Left lung (tissue), 10 donors: ENCODE data around the gene LDLRAD3. TPM values are rescaled to one million over a fixed set of nuclear protein-coding genes. Genes with fewer than 3 reads are reported as not detected.

Experiments
- ATAC-seq: fragments of 200-7000 bp; cut with Tn5 transposase; one replicate; pipeline ENCODE4 v1.9.1; 2020; ENCODE audit warnings: moderate library complexity
- DNase-seq, 4 donors: peaks; one replicate each; pipeline ENCODE4 v3.0.0-alpha.2; 2013 to 2020
- H3K27ac ChIP-seq, 2 donors: fragments of 200-600 bp; sonication (generic) in 1 of 2; one replicate each; pipeline versions ENCODE4 v1.5.0 to v1.8.0; 2020 to 2021
- H3K27me3 ChIP-seq, 2 donors: fragments of 200-600 bp; sonication (generic) in 1 of 2; one replicate each; pipeline versions ENCODE4 v1.5.0 to v1.8.0; 2020 to 2021
- H3K36me3 ChIP-seq, 2 donors: fragments of 200-600 bp; sonication (generic) in 1 of 2; one replicate each; pipeline versions ENCODE4 v1.5.0 to v1.8.0; 2020 to 2021
- H3K4me1 ChIP-seq, 2 donors: fragments of 200-600 bp; one replicate each; pipeline ENCODE4 v1.8.0; 2021
- H3K4me3 ChIP-seq, 2 donors: fragments of 200-600 bp; sonication (generic) in 1 of 2; one replicate each; pipeline versions ENCODE4 v1.5.0 to v1.8.0; 2020 to 2021; ENCODE audit warnings: mild to moderate bottlenecking in 1 of 2
- H3K9me3 ChIP-seq, 2 donors: fragments of 200-600 bp; sonication (generic) in 1 of 2; one replicate each; pipeline versions ENCODE4 v1.5.0 to v1.8.0; 2020 to 2021
- CTCF ChIP-seq, 2 donors: fragments of 200-600 bp; sonication (generic) in 1 of 2; IDR thresholded peaks; one replicate each; pipeline versions ENCODE4 v1.5.0 to v1.8.0; 2021; ENCODE audit warnings: antibody characterized with exemption in 2 of 2
- intact Hi-C, 2 donors: fragments of 100-400 bp; cut with DNase I; formaldehyde crosslinking; loops; one replicate each; pipeline versions ENCODE4 v1.11.2 to v1.14.2; 2022
- polyA plus RNA-seq, 6 donors: library from polyadenylated mRNA; unstranded; fragments of 120-200 nt; gene quantifications; one replicate each; pipeline ENCODE4 v1.2.1, GENCODE V29; 2013; ENCODE audit not compliant: insufficient read length in 6 of 6
- total RNA-seq, 2 donors: library from RNA; stranded (reverse); fragmentation: NEBNext Ultra II Directional; extraction: Animal tissue kit (Norgen Biotek cat#: 25700); gene quantifications; one replicate each; pipeline ENCODE4 v1.2.1, GENCODE V29; 2021
- donor health status: DM: no; HTN: yes; CAD: no.
- donor health status: DM: no; HTN: no; CAD: no.

Gene LDLRAD3
- total and polyA plus RNA-seq, 8 donors: 7.1 to 18.2 (median 16.8) TPM

GRCh38 chr11:36164506-36165250, 220.8 kb downstream of the LDLRAD3 start:
- TF ChIP-seq CTCF (IDR thresholded peaks at IDR 0.05): no peak

GRCh38 chr11:36165621-36166397, 221.9 kb downstream of the LDLRAD3 start:
- ATAC-seq: no peak
- Histone ChIP-seq H3K4me3 (no peak overlapping the region), H3K4me1 (peaks cover 0 to 5% of the 10 kb centered on the region in 2 donors), H3K36me3 (no peaks in the 10 kb centered on the region), H3K27ac (no peak overlapping the region), H3K9me3 (no peaks in the 10 kb centered on the region), H3K27me3 (no peaks in the 10 kb centered on the region)
- no peak for TF ChIP-seq CTCF (IDR thresholded peaks at IDR 0.05)
- DNase-seq: no peak
- intact Hi-C loops: no loop called here

More at GRCh38 chr11:36164506-36165250, 220.8 kb downstream of the LDLRAD3 start:
- H3K36me3 ChIP-seq: no peaks in the 10 kb centered on the region
- H3K9me3 ChIP-seq: no peaks in the 10 kb centered on the region
- H3K27ac ChIP-seq: no peak overlapping the region
- intact Hi-C loops: no loop called here
- no peak overlapping the region for H3K4me3 ChIP-seq
- peaks cover 0 to 5% of the 10 kb centered on the region in 2 donors for H3K4me1 ChIP-seq
- no peak for DNase-seq
- H3K27me3 ChIP-seq: no peaks in the 10 kb centered on the region
- no peak for ATAC-seq

GRCh38 chr11:36167073-36167472, 223.2 kb downstream of the LDLRAD3 start:
- no peaks in the 10 kb centered on the region for H3K36me3 ChIP-seq
- no peak for DNase-seq
- H3K9me3 ChIP-seq: peaks cover 0 to 4% of the 10 kb centered on the region in 2 donors

DNA sequence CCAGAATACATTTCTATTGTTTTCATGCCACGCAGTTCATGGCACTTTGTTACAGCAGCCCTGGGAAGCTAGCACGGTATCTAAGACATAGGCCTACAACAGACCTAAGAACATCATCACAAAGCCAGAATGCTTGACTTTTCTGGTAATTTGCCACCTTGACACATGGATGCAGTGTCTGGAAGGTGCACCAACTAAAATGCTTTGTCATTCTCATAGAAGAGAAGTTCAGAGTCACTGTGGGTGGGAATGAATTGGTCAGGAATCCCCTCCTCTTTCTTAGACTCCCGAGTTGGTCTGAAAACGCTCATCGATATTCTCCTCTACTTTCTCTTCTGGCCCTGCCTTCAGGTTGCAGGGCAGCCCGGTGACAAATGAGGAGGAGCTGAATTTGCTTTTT, 223.9 kb downstream of the LDLRAD3 start:
- H3K27me3 ChIP-seq: no peaks in the 10 kb centered on the region
- peaks cover 0 to 4% of the 10 kb centered on the region in 2 donors for H3K9me3 ChIP-seq
- no peak for TF ChIP-seq CTCF (IDR thresholded peaks at IDR 0.05)
- H3K4me3 ChIP-seq: no peak overlapping the region
- H3K4me1 ChIP-seq: peaks cover 0 to 5% of the 10 kb centered on the region in 2 donors
- DNase-seq (no peak), ATAC-seq (no peak)
- H3K36me3 ChIP-seq: no peaks in the 10 kb centered on the region
- intact Hi-C loops: no loop called here
- no peak overlapping the region for H3K27ac ChIP-seq

More at GRCh38 chr11:36167073-36167472, 223.2 kb downstream of the LDLRAD3 start:
- Histone ChIP-seq H3K27ac (no peak overlapping the region), H3K27me3 (no peaks in the 10 kb centered on the region), H3K4me1 (peaks cover 0 to 5% of the 10 kb centered on the region in 2 donors), H3K4me3 (no peak overlapping the region)
- no peak for ATAC-seq
- intact Hi-C loops: no loop called here
- no peak for TF ChIP-seq CTCF (IDR thresholded peaks at IDR 0.05)

GRCh38 chr11:36177836-36178235, 234.0 kb downstream of the LDLRAD3 start:
- no peaks in the 10 kb centered on the region for H3K27me3 ChIP-seq
- intact Hi-C loops: no loop called here
- ATAC-seq (peak; percentile 31), DNase-seq (no peak)
- no peaks in the 10 kb centered on the region for H3K36me3 ChIP-seq
- no peak overlapping the region for H3K4me3 ChIP-seq
- no peak for TF ChIP-seq CTCF (IDR thresholded peaks at IDR 0.05)
- H3K9me3 ChIP-seq: no peaks in the 10 kb centered on the region
- no peak overlapping the region for H3K27ac ChIP-seq
- peaks cover 0 to 12% of the 10 kb centered on the region in 2 donors for H3K4me1 ChIP-seq
